Liver (tissue), 3 donors: ENCODE data around the gene LRRC45.

Experiments used
- HNF4A ChIP-seq, 2 donors: conservative IDR thresholded peaks; 2 replicates each; pipeline ENCODE4 v1.6.1; 2016; ENCODE audit warnings: antibody characterized with exemption in 2 of 2, mild to moderate bottlenecking in 2 of 2
- TAF1 ChIP-seq: conservative IDR thresholded peaks from 2 replicates; pipeline ENCODE4 v1.6.1; 2016; ENCODE audit warnings: antibody characterized with exemption, mild to moderate bottlenecking
- TF ChIP-seq, protein P1 (sequence below): fragments of 150-350 bp; IDR thresholded peaks from 2 replicates; pipeline ENCODE4 v1.5.1; 2017; ENCODE audit warnings: improper control_type of control experiment, low read depth, low read length; ENCODE audit not compliant: missing input control
- donor health status: healthy.
- donor health status: healthy.

DNA sequence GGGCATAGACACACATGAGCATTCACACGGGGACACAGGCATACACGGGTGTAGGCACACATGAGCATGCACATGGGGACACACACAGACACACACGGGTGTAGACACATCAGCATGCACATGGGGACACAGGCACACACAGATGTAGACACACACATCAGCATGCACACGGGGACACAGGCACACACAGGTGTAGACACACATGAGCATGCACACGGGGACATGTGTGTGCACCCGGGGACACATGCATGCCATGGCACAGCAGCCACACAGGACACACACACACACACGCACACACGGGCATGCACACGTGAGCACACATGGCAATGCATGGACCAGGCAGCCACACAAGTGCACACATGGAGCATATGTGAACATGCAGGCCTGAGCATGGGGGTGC, 19.5 kb downstream of the LRRC45 start:
- TF ChIP-seq TAF1, result no peak
- TF ChIP-seq HNF4A (conservative IDR thresholded peaks at IDR 0.05), result no peak
- TF ChIP-seq, protein P1, sequence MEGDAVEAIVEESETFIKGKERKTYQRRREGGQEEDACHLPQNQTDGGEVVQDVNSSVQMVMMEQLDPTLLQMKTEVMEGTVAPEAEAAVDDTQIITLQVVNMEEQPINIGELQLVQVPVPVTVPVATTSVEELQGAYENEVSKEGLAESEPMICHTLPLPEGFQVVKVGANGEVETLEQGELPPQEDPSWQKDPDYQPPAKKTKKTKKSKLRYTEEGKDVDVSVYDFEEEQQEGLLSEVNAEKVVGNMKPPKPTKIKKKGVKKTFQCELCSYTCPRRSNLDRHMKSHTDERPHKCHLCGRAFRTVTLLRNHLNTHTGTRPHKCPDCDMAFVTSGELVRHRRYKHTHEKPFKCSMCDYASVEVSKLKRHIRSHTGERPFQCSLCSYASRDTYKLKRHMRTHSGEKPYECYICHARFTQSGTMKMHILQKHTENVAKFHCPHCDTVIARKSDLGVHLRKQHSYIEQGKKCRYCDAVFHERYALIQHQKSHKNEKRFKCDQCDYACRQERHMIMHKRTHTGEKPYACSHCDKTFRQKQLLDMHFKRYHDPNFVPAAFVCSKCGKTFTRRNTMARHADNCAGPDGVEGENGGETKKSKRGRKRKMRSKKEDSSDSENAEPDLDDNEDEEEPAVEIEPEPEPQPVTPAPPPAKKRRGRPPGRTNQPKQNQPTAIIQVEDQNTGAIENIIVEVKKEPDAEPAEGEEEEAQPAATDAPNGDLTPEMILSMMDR, result no peak
